Neural cell (in vitro differentiated cells): ENCODE results near the gene RAPGEF2. TPM values are rescaled to one million over a fixed set of nuclear protein-coding genes. Genes with fewer than 3 reads are reported as not detected.

Experiments
- H2AFZ ChIP-seq: fragments of 200-600, 300-800 bp; sonication (generic), shearing (Covaris generic); 2 replicates; pipeline ENCODE4 v1.6.0; 2014; ENCODE audit warnings: low read depth, mild to moderate bottlenecking, antibody characterized with exemption, low read length, moderate library complexity
- H3F3A ChIP-seq: fragments of 200-600 bp; shearing (Covaris generic); 2 replicates; pipeline ENCODE4 v1.6.1; 2016; ENCODE audit warnings: mild to moderate bottlenecking, moderate library complexity, mixed read lengths, antibody characterized with exemption, low read length; ENCODE audit not compliant: insufficient read depth, poor library complexity, severe bottlenecking
- H3K27ac ChIP-seq: fragments of 200-600, 300-800 bp; sonication (generic), shearing (Covaris generic); 2 replicates; pipeline ENCODE4 v1.5.1; 2014; ENCODE audit warnings: mild to moderate bottlenecking, low read length, moderate library complexity
- H3K27me3 ChIP-seq: fragments of 300-800, 200-600 bp; sonication (generic), shearing (Covaris generic); 2 replicates; pipeline ENCODE4 v1.6.0; 2014; ENCODE audit warnings: mild to moderate bottlenecking, low read depth, low read length, moderate library complexity; ENCODE audit not compliant: insufficient read depth
- H3K36me3 ChIP-seq: fragments of 300-800, 200-600 bp; sonication (generic), shearing (Covaris generic); 2 replicates; pipeline ENCODE4 v1.5.1; 2014; ENCODE audit warnings: mild to moderate bottlenecking, antibody characterized with exemption, low read length, moderate library complexity; ENCODE audit not compliant: insufficient read depth
- H3K4me2 ChIP-seq: fragments of 300-800, 200-600 bp; sonication (generic), shearing (Covaris generic); 2 replicates; pipeline ENCODE4 v1.6.0; 2014; ENCODE audit warnings: mild to moderate bottlenecking, low read length
- H3K4me3 ChIP-seq: fragments of 300-800, 200-600 bp; sonication (generic), shearing (Covaris generic); 2 replicates; pipeline ENCODE4 v1.5.1; 2014; ENCODE audit warnings: mild to moderate bottlenecking, low read length, moderate library complexity
- H3K79me2 ChIP-seq: fragments of 200-600 bp; shearing (Covaris generic); replicated peaks from 2 replicates; pipeline ENCODE4 v1.6.0; 2014; ENCODE audit warnings: mild to moderate bottlenecking, low read length, moderate library complexity; ENCODE audit not compliant: insufficient read depth
- H3K9ac ChIP-seq: fragments of 300-800, 200-600 bp; sonication (generic), shearing (Covaris generic); 2 replicates; pipeline ENCODE4 v1.6.1; 2016; ENCODE audit warnings: mild to moderate bottlenecking, low read length, mixed read lengths
- H3K9me2 ChIP-seq: fragments of 200-600 bp; shearing (Covaris generic); 2 replicates; pipeline ENCODE4 v1.6.1; 2016; ENCODE audit warnings: mild to moderate bottlenecking, low read length, mixed read lengths; ENCODE audit not compliant: insufficient read depth
- H3K9me3 ChIP-seq: fragments of 200-600, 300-800 bp; sonication (generic), shearing (Covaris generic); 2 replicates; pipeline ENCODE4 v1.6.1; 2016; ENCODE audit warnings: mild to moderate bottlenecking, mixed run types, low read length, moderate library complexity, mixed read lengths
- H4K20me1 ChIP-seq: fragments of 200-600 bp; shearing (Covaris generic); 2 replicates; pipeline ENCODE4 v1.6.1; 2016; ENCODE audit warnings: mild to moderate bottlenecking, mixed run types; ENCODE audit not compliant: insufficient read depth
- EP300 ChIP-seq: fragments of 450-650 bp; conservative IDR thresholded peaks from 2 replicates; pipeline ENCODE4 v1.6.1; 2014; ENCODE audit warnings: antibody characterized with exemption, mild to moderate bottlenecking, moderate library complexity; ENCODE audit not compliant: poor library complexity, severe bottlenecking
- EZH2 ChIP-seq: fragments of 200-600, 300-800 bp; shearing (Covaris generic), sonication (generic); IDR thresholded peaks from 2 replicates; pipeline ENCODE4 v1.6.1; 2014; ENCODE audit warnings: antibody characterized with exemption, low read length, borderline replicate concordance, mild to moderate bottlenecking; ENCODE audit not compliant: insufficient read depth, poor library complexity, severe bottlenecking
- MXI1 ChIP-seq: fragments of 450-650 bp; conservative IDR thresholded peaks from 2 replicates; pipeline ENCODE4 v1.6.1; 2014; ENCODE audit warnings: antibody characterized with exemption, mild to moderate bottlenecking; ENCODE audit not compliant: poor library complexity, severe bottlenecking
- POLR2AphosphoS5 ChIP-seq: IDR thresholded peaks from 2 replicates; pipeline ENCODE4 v1.6.1; 2012
- RAD21 ChIP-seq: fragments of 450-650 bp; conservative IDR thresholded peaks from 2 replicates; pipeline ENCODE4 v1.6.1; 2014; ENCODE audit warnings: antibody characterized with exemption, mild to moderate bottlenecking, moderate library complexity
- SMC3 ChIP-seq: fragments of 450-650 bp; conservative IDR thresholded peaks from 2 replicates; pipeline ENCODE4 v1.6.1; 2014; ENCODE audit warnings: antibody characterized with exemption, mild to moderate bottlenecking, moderate library complexity; ENCODE audit not compliant: poor library complexity
- polyA plus RNA-seq: library from polyadenylated mRNA; depleted of rRNA; stranded (reverse); fragments of >200 nt; gene quantifications from 2 replicates; pipeline ENCODE4 v1.2.3, GENCODE V29; 2014
- TF ChIP-seq, protein P1 (sequence below): IDR thresholded peaks from 2 replicates; pipeline ENCODE4 v1.6.1; 2012; ENCODE audit warnings: borderline replicate concordance
- TF ChIP-seq, protein P2 (sequence below): fragments of 450-650 bp; IDR thresholded peaks from 2 replicates; pipeline ENCODE4 v1.5.1; 2014; ENCODE audit warnings: antibody characterized with exemption, mild to moderate bottlenecking, moderate library complexity; ENCODE audit not compliant: poor library complexity, severe bottlenecking

The RAPGEF2 gene
- polyA plus RNA-seq, 1 donor from 2014 or later = 134 TPM

DNA sequence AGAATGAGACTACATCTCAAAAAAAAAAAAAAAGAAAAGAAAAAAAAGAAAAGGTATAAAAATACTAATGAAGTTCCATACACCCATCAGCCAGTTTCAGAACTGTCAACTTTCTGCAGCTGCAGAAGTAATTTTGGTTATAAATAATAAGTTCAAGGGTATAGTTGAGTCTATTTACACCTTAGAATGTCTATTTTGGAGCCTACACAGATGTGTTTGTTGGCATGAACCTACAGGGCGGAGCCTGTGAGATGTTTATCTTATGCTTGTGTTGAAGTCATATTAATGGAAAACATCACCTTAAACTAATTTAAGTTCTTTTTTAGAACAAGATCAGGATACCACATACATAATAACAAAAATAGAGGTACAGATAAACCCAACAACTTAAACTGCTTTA, 85.8 kb downstream of the RAPGEF2 start:
- H3K79me2 ChIP-seq = peaks cover 86% of the 10 kb centered on the region
- H3K36me3 ChIP-seq = peaks cover 3% of the 10 kb centered on the region
- no peaks in the 10 kb centered on the region for H3K27me3 ChIP-seq
- TF ChIP-seq, protein P1, sequence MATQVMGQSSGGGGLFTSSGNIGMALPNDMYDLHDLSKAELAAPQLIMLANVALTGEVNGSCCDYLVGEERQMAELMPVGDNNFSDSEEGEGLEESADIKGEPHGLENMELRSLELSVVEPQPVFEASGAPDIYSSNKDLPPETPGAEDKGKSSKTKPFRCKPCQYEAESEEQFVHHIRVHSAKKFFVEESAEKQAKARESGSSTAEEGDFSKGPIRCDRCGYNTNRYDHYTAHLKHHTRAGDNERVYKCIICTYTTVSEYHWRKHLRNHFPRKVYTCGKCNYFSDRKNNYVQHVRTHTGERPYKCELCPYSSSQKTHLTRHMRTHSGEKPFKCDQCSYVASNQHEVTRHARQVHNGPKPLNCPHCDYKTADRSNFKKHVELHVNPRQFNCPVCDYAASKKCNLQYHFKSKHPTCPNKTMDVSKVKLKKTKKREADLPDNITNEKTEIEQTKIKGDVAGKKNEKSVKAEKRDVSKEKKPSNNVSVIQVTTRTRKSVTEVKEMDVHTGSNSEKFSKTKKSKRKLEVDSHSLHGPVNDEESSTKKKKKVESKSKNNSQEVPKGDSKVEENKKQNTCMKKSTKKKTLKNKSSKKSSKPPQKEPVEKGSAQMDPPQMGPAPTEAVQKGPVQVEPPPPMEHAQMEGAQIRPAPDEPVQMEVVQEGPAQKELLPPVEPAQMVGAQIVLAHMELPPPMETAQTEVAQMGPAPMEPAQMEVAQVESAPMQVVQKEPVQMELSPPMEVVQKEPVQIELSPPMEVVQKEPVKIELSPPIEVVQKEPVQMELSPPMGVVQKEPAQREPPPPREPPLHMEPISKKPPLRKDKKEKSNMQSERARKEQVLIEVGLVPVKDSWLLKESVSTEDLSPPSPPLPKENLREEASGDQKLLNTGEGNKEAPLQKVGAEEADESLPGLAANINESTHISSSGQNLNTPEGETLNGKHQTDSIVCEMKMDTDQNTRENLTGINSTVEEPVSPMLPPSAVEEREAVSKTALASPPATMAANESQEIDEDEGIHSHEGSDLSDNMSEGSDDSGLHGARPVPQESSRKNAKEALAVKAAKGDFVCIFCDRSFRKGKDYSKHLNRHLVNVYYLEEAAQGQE = no peak
- TF ChIP-seq MXI1 (no peak), EP300 (no peak), EZH2 (no peak)
- no peak overlapping the region for H3K9ac ChIP-seq
- no peaks in the 10 kb centered on the region for H3K9me2 ChIP-seq
- no peak overlapping the region for H3K4me2 ChIP-seq
- peaks cover 8% of the 10 kb centered on the region for H4K20me1 ChIP-seq
- H3K4me3 ChIP-seq = no peak overlapping the region
- H3K9me3 ChIP-seq = no peaks in the 10 kb centered on the region
- no peak overlapping the region for H3K27ac ChIP-seq
- H3F3A ChIP-seq = no peaks in the 10 kb centered on the region
- no peak overlapping the region for H2AFZ ChIP-seq

DNA sequence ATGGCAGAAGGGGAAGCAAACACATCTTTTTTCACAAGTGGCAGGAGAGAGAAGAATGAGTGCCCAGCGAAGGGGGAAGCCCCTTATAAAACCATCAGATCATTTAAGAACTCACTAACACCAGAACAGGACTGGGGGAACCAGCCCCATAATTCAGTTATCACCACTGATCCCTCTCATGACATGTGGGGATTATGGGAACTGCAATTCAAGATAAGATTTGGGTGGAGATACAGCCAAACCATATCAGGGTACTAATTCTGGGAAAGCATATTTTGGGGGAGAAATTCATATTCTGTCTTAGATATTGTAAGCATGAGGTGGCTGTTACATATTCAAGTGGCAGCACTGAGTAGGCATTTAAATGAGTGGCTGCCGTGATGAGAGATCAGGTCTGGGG, 87.8 kb downstream of the RAPGEF2 start:
- Histone ChIP-seq H3K9me2 (no peaks in the 10 kb centered on the region), H3K27me3 (no peaks in the 10 kb centered on the region), H3K36me3 (peaks cover 8% of the 10 kb centered on the region), H3K79me2 (peaks cover 83% of the 10 kb centered on the region), H3K4me3 (no peak overlapping the region), H4K20me1 (peaks cover 4% of the 10 kb centered on the region), H3K9me3 (no peaks in the 10 kb centered on the region), H3K9ac (no peak overlapping the region), H3K27ac (no peak overlapping the region), H3K4me2 (no peak overlapping the region), H3F3A (no peaks in the 10 kb centered on the region), H2AFZ (no peak overlapping the region)
- TF ChIP-seq SMC3 = no peak
- TF ChIP-seq RAD21 = no peak
- no peak for TF ChIP-seq POLR2AphosphoS5

GRCh38 chr4:159191989-159192388, 89.1 kb downstream of the RAPGEF2 start:
- TF ChIP-seq SMC3 = peak; percentile 33
- TF ChIP-seq, protein P1 = no peak
- TF ChIP-seq, protein P2, sequence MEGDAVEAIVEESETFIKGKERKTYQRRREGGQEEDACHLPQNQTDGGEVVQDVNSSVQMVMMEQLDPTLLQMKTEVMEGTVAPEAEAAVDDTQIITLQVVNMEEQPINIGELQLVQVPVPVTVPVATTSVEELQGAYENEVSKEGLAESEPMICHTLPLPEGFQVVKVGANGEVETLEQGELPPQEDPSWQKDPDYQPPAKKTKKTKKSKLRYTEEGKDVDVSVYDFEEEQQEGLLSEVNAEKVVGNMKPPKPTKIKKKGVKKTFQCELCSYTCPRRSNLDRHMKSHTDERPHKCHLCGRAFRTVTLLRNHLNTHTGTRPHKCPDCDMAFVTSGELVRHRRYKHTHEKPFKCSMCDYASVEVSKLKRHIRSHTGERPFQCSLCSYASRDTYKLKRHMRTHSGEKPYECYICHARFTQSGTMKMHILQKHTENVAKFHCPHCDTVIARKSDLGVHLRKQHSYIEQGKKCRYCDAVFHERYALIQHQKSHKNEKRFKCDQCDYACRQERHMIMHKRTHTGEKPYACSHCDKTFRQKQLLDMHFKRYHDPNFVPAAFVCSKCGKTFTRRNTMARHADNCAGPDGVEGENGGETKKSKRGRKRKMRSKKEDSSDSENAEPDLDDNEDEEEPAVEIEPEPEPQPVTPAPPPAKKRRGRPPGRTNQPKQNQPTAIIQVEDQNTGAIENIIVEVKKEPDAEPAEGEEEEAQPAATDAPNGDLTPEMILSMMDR = peak; percentile 44
- Histone ChIP-seq H3F3A (no peaks in the 10 kb centered on the region), H3K36me3 (peaks cover 14% of the 10 kb centered on the region), H3K9ac (no peak overlapping the region), H3K4me3 (no peak overlapping the region), H3K27me3 (no peaks in the 10 kb centered on the region), H3K79me2 (peaks cover 77% of the 10 kb centered on the region), H3K9me3 (no peaks in the 10 kb centered on the region), H3K9me2 (no peaks in the 10 kb centered on the region), H4K20me1 (peaks cover 5% of the 10 kb centered on the region), H3K4me2 (no peak overlapping the region), H2AFZ (no peak overlapping the region), H3K27ac (no peak overlapping the region)
